Spleen (tissue), 11 donors: ENCODE results near the gene CAPZA3. TPM values are rescaled to one million over a fixed set of nuclear protein-coding genes. Genes with fewer than 3 reads are reported as not detected.
"Not testable (repeated sequence)": the region's sequence is repeated elsewhere in the genome, so short reads cannot be mapped to it uniquely, and the experiment has no call there.

Experiments
- DNase-seq: peaks from one replicate; pipeline ENCODE4 v3.0.0-alpha.2; 2020
- H3K27ac ChIP-seq, 8 donors: fragments of 200-600 bp; sonication (generic) in 7 of 8; 1 replicate in 4 of 8; 2 replicates in 4 of 8; pipeline versions ENCODE4 v1.5.0 to v1.8.0; 2016 to 2021; ENCODE audit warnings: inconsistent platforms in 4 of 8, mild to moderate bottlenecking in 4 of 8, moderate library complexity in 1 of 8
- H3K27me3 ChIP-seq, 7 donors: fragments of 200-600 bp; sonication (generic) in 6 of 7; replicated peaks in 1 of 7; 1 replicate in 4 of 7; 2 replicates in 3 of 7; pipeline versions ENCODE4 v1.5.0 to v1.8.0; 2016 to 2021; ENCODE audit warnings: inconsistent platforms in 3 of 7, mild to moderate bottlenecking in 1 of 7
- H3K36me3 ChIP-seq, 6 donors: fragments of 200-600 bp; sonication (generic) in 5 of 6; 1 replicate in 4 of 6; 2 replicates in 2 of 6; pipeline versions ENCODE4 v1.5.0 to v1.8.0; 2016 to 2021; ENCODE audit warnings: inconsistent platforms in 2 of 6
- H3K4me1 ChIP-seq, 6 donors: fragments of 200-600 bp; sonication (generic) in 5 of 6; 1 replicate in 3 of 6; 2 replicates in 3 of 6; pipeline versions ENCODE4 v1.5.0 to v1.8.0; 2016 to 2021; ENCODE audit warnings: inconsistent platforms in 3 of 6
- H3K4me3 ChIP-seq, 8 donors: fragments of 200-600 bp; sonication (generic) in 7 of 8; 1 replicate in 4 of 8; 2 replicates in 4 of 8; pipeline versions ENCODE4 v1.5.0 to v1.8.0; 2016 to 2021; ENCODE audit warnings: inconsistent platforms in 4 of 8, mild to moderate bottlenecking in 4 of 8, moderate library complexity in 2 of 8
- H3K9me3 ChIP-seq, 8 donors: fragments of 200-600 bp; sonication (generic) in 7 of 8; 1 replicate in 4 of 8; 2 replicates in 4 of 8; pipeline versions ENCODE4 v1.5.0 to v1.8.0; 2016 to 2021; ENCODE audit warnings: inconsistent platforms in 4 of 8
- POLR2A ChIP-seq, 3 donors: fragments of 450-650 bp; IDR thresholded peaks; one replicate each; pipeline ENCODE4 v1.5.1; 2017; ENCODE audit warnings: antibody characterized with exemption in 3 of 3, mild to moderate bottlenecking in 1 of 3
- POLR2AphosphoS5 ChIP-seq, 3 donors: sonication (generic); formaldehyde crosslinking; IDR thresholded peaks; one replicate each; pipeline ENCODE4 v1.5.1; 2017; ENCODE audit warnings: antibody characterized with exemption in 3 of 3
- WGBS, 5 donors: extraction: QIAGEN DNeasy Blood & Tissue Kit in 3 of 5; methylation state at CpG; one replicate each; pipeline versions ENCODE4 v1.1.5 to v1.1.7; 2013 to 2018; 5-methylcytosine and 5-hydroxymethylcytosine counted together
- intact Hi-C: fragments of 100-400 bp; cut with DNase I; formaldehyde crosslinking; loops from one replicate; pipeline ENCODE4 v1.15.0; 2023; ENCODE audit warnings: low total_unique reads
- polyA plus RNA-seq, 3 donors: library from polyadenylated mRNA; stranded (reverse); fragments of 200-250 nt; gene quantifications; one replicate each; pipeline ENCODE4 v1.2.1, GENCODE V29; 2013
- total RNA-seq, 7 donors: library from RNA; depleted of rRNA in 3 of 7; stranded (reverse); fragments of >200 nt in 3 of 7; fragmentation: NEBNext Ultra II Directional in 4 of 7; extraction: Animal tissue kit (Norgen Biotek cat#: 25700) in 4 of 7; gene quantifications; one replicate each; pipeline versions ENCODE4 v1.1.0 to v1.2.1, GENCODE V29; 2016 to 2021
- TF ChIP-seq, protein P1 (sequence below), 11 experiments: fragments of 200-600 bp in 7 of 11; fragments of 450-650 bp in 4 of 11; sonication (generic) in 4 of 11; IDR thresholded peaks in 8 of 11; conservative IDR thresholded peaks in 3 of 11; 1 replicate in 7 of 11; 2 replicates in 4 of 11; pipeline versions ENCODE4 v1.4.0 to v1.8.0; 2016 to 2021; ENCODE audit warnings: antibody characterized with exemption in 11 of 11, inconsistent platforms in 4 of 11, mild to moderate bottlenecking in 1 of 11
- donor health status: healthy with polysubstance abuse.
- donor health status: DM: no; HTN: no; CAD: no; lungs with moderate emphysema.
- donor health status: DM: no; HTN: no; CAD: no.
- donor health status: Bipolar disorder and iron deficiency.
- donor health status: healthy.
- donor health status: DM: no; HTN: no; CAD: no.
- donor health status: DM: yes; HTN: yes; CAD: no.

CAPZA3 gene
- total and polyA plus RNA-seq, 10 donors, result not detected

- no peak for DNase-seq
- intact Hi-C loops, result no loop called here
- H3K4me3 ChIP-seq, result no peak overlapping the region
- H3K4me1 ChIP-seq, result no peaks in the 10 kb centered on the region
- no peak overlapping the region for H3K27ac ChIP-seq
- H3K9me3 ChIP-seq, result no peaks in the 10 kb centered on the region
- no peaks in the 10 kb centered on the region for H3K27me3 ChIP-seq
- TF ChIP-seq POLR2A (IDR thresholded peaks at IDR 0.05), result no peak
- TF ChIP-seq POLR2AphosphoS5 (IDR thresholded peaks at IDR 0.05), result no peak
- TF ChIP-seq, protein P1, sequence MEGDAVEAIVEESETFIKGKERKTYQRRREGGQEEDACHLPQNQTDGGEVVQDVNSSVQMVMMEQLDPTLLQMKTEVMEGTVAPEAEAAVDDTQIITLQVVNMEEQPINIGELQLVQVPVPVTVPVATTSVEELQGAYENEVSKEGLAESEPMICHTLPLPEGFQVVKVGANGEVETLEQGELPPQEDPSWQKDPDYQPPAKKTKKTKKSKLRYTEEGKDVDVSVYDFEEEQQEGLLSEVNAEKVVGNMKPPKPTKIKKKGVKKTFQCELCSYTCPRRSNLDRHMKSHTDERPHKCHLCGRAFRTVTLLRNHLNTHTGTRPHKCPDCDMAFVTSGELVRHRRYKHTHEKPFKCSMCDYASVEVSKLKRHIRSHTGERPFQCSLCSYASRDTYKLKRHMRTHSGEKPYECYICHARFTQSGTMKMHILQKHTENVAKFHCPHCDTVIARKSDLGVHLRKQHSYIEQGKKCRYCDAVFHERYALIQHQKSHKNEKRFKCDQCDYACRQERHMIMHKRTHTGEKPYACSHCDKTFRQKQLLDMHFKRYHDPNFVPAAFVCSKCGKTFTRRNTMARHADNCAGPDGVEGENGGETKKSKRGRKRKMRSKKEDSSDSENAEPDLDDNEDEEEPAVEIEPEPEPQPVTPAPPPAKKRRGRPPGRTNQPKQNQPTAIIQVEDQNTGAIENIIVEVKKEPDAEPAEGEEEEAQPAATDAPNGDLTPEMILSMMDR (IDR thresholded peaks at IDR 0.05 in 8 of 11, conservative IDR thresholded peaks at IDR 0.05 in 3 of 11), result no peak
- no peaks in the 10 kb centered on the region for H3K36me3 ChIP-seq
- WGBS, 5 donors, result 62 to 88% (median 78%) methylated on average over 1 of the region's 1 CpG
These were observed 17.4 kb downstream of the CAPZA3 start for GRCh38 chr12:18755341-18755740.

DNA sequence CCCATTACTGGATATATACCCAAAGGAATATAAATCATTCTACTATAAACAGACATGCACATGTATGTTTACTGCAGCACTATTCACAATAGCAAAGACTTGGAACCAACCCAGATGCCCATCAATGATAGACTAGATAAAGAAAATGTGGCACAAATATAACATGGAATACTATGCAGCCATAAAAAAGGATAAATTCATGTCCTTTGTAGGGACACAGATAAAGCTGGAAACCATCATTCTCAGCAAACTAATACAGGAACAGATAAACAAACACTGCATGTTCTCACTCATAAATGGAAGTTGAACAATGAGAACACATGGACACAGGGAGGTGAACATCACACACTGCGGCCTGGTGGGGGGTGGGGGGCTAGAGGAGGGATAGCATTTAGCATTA, 28.6 kb downstream of the CAPZA3 start:
- 46 to 87% (median 75%) methylated on average over 1 of the region's 1 CpG for WGBS, 5 donors
- H3K4me1 ChIP-seq, H3K4me3 ChIP-seq, H3K27me3 ChIP-seq, H3K27ac ChIP-seq, DNase-seq, intact Hi-C loops, H3K36me3 ChIP-seq: not testable (repeated sequence)
- peaks cover 0 to 46% (median 40%) of the 10 kb centered on the region in 8 donors for H3K9me3 ChIP-seq

DNA sequence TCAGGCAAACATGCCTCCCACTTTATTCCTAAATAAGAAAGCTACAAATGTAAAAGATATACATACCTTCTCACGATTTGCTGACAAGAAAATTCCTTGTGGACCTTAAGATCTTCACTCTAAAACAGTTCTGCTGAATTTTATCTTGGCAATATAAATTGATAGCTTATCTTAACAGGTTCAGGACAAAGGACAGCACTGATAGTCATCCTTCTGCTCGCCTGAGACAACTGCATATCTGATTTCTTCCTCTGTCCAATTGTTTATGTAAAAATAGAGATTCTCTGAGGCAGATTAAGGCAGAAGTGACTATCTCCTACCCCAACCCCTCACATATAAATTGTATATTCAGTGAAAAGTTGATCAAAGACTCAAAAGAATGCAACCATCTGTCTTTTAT, 44.9 kb downstream of the CAPZA3 start:
- Histone ChIP-seq H3K27ac (no peak overlapping the region), H3K9me3 (peaks cover 0 to 40% (median 15%) of the 10 kb centered on the region in 8 donors), H3K4me3 (no peak overlapping the region), H3K27me3 (no peaks in the 10 kb centered on the region), H3K4me1 (no peaks in the 10 kb centered on the region), H3K36me3 (no peaks in the 10 kb centered on the region)
- intact Hi-C loops, result no loop called here
- no peak for DNase-seq
- TF ChIP-seq, protein P1 (IDR thresholded peaks at IDR 0.05 in 8 of 11, conservative IDR thresholded peaks at IDR 0.05 in 3 of 11), result no peak
- TF ChIP-seq POLR2AphosphoS5 (IDR thresholded peaks at IDR 0.05) (no peak), POLR2A (IDR thresholded peaks at IDR 0.05) (no peak)
- 49 to 64% (median 55%) methylated on average over 2 of the region's 2 CpGs for WGBS, 5 donors

DNA sequence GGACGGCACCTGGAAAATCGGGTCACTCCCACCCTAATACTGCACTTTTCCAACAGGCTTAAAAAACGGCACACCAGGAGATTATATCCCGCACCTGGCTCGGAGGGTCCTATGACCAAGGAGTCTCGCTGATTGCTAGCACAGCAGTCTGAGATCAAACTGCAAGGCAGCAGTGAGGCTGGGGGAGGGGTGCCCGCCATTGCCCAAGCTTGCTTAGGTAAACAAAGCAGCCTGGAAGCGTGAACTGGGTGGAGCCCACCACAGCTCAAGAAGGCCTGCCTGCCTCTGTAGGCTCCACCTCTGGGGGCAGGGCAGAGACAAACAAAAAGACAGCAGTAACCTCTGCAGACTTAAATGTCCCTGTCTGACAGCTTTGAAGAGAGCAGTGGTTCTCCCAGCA, 47.5 kb downstream of the CAPZA3 start:
- H3K9me3 ChIP-seq, result peaks cover 0 to 32% (median 10%) of the 10 kb centered on the region in 8 donors
- H3K4me3 ChIP-seq, H3K27me3 ChIP-seq, H3K27ac ChIP-seq, H3K36me3 ChIP-seq, DNase-seq, intact Hi-C loops, H3K4me1 ChIP-seq: not testable (repeated sequence)
- 87 to 93% (median 89%) methylated on average over 8 of the region's 8 CpGs for WGBS, 5 donors

Other genes starting within 250 kb of the CAPZA3 start
- gene PLCZ1, start 107 bp upstream of the CAPZA3 start, total RNA-seq, result not detected
- not detected for gene PLCZ1, start 107 bp upstream of the CAPZA3 start, polyA plus RNA-seq